Measurements from ENCODE around the gene KDSR. TPM values are rescaled to one million over a fixed set of nuclear protein-coding genes. Genes with fewer than 3 reads are reported as not detected.

The KDSR gene
- polyA plus RNA-seq, 3 donors, result 9.6 to 38.5 (median 29.9) TPM

DNA sequence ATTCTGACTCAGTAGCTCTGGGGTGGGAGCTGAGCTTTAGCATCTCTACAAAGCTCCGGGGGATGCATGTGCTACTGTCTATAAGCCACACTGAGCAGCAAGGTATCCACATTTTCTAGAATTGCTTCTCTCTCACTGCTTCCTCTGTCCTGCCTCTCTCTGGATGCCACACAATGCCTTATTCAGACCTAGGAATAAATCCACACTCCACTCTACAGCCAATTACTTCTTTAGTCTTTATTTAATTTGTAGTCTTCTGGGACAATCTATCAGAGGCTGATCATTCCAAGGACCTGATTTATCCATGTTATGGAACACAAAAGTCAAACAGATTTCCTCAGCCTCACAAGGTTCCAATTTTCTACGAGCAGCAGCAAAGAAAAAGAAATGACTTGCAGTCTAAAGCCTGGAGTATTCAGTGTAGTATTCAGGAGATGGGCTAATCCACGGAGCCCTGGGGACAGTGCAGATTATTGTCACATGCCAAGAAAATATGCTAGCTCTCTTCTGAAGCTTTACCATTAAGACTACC is 51.8 kb downstream of the KDSR start:
- peaks cover 27 to 33% of the 10 kb centered on the region in 2 donors for H3K4me1 ChIP-seq (ENCODE audit: control insufficient read depth in 1 of 2, insufficient read depth in 2 of 2, low read length in 2 of 2)

DNA sequence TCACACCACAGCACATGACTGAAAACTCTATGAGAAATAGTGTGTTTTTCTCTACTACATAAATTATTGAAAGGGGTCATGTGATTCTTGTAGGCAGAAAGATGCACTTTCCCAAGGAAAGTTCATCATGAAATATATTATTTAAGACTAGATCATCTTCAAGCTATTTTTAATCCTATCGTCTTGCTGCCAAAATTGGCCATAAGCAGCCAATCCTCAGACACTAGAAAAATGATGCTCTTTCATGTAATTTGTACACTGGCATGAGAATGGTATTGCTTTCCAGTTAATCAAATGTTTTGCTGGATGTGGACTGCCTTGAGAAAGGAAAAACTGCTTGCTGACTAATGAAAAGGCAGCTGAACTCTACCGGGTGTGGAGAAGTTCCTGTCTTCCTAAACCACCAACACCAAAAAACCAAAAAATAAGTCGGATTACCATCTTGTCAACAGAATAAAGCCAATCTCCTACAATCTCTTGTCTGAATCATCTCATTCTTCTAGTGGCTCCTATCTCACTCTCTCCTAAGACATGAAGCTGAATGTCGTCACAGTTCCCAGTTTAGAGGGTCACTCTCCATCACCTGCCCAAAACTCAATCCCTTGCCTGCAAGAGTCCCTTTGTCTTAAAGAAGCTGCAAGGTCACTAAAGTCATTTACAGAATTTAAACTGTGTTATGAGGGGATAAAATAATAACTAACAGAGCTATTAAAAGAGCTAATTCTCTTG is 52.8 kb downstream of the KDSR start:
- H3K4me2 ChIP-seq (replicated peaks; ENCODE audit: extremely low read depth, low read length, poor library complexity, severe bottlenecking), result no peak overlapping the region

More for the DNA sequence above, 51.8 kb downstream of the KDSR start:
- Histone ChIP-seq H3K9ac (ENCODE audit: insufficient read depth, low read length, poor library complexity, severe bottlenecking) (no peak overlapping the region), H3K9me3 (replicated peaks in 1 of 2; ENCODE audit: control insufficient read depth in 1 of 2, insufficient read depth in 1 of 2, low read length in 2 of 2) (no peaks in the 10 kb centered on the region), H3K4me2 (replicated peaks; ENCODE audit: extremely low read depth, low read length, poor library complexity, severe bottlenecking) (no peak overlapping the region), H3K36me3 (replicated peaks in 1 of 2; ENCODE audit: control insufficient read depth in 1 of 2, insufficient read depth in 2 of 2, low read length in 2 of 2) (no peaks in the 10 kb centered on the region), H2AFZ (ENCODE audit: insufficient read depth, low read depth, low read length, poor library complexity, severe bottlenecking) (no peak overlapping the region), H3K27ac (ENCODE audit: low read depth in 1 of 2, low read length in 2 of 2) (no peak overlapping the region), H3K4me3 (replicated peaks in 1 of 3; ENCODE audit: low read depth in 2 of 3, low read length in 3 of 3) (no peak overlapping the region), H3K27me3 (ENCODE audit: control insufficient read depth in 2 of 2, insufficient read depth in 2 of 2, low read length in 2 of 2) (no peaks in the 10 kb centered on the region), H4K20me1 (ENCODE audit: insufficient read depth, low read length) (no peaks in the 10 kb centered on the region), H3K79me2 (ENCODE audit: insufficient read depth, low read length) (peaks cover 92% of the 10 kb centered on the region)
- Mint-ChIP-seq H3K36me3 (peaks cover 3 to 5% of the 10 kb centered on the region in 2 donors), H3K9me3 (no peaks in the 10 kb centered on the region), H3K27ac (peak overlapping the region in 1 of 7 donors; percentile 19), H3K4me1 (peaks cover 54% of the 10 kb centered on the region), H3K4me3 (no peak overlapping the region), H3K27me3 (ENCODE audit: low read depth in 3 of 3) (peaks cover 3 to 13% (median 8%) of the 10 kb centered on the region in 3 donors)
- DNase-seq, result no peak
- WGBS (ENCODE audit: insufficient coverage), result 100% methylated on average over 1 of the region's 3 CpGs
- TF ChIP-seq CTCF (IDR thresholded peaks at IDR 0.05), result no peak
- intact Hi-C loops (cut with micrococcal nuclease), result loop anchor here in 1 of 2 donors (5.0 kb wide), 1 partner anchor 58 kb away; no protein-coding TSS in a partner anchor

More for the DNA sequence above, 52.8 kb downstream of the KDSR start:
- Histone ChIP-seq H3K9me3 (replicated peaks in 1 of 2; ENCODE audit: control insufficient read depth in 1 of 2, insufficient read depth in 1 of 2, low read length in 2 of 2) (no peaks in the 10 kb centered on the region), H3K27me3 (ENCODE audit: control insufficient read depth in 2 of 2, insufficient read depth in 2 of 2, low read length in 2 of 2) (no peaks in the 10 kb centered on the region), H3K4me3 (replicated peaks in 1 of 3; ENCODE audit: low read depth in 2 of 3, low read length in 3 of 3) (no peak overlapping the region), H3K36me3 (replicated peaks in 1 of 2; ENCODE audit: control insufficient read depth in 1 of 2, insufficient read depth in 2 of 2, low read length in 2 of 2) (no peaks in the 10 kb centered on the region), H3K79me2 (ENCODE audit: insufficient read depth, low read length) (peaks cover 98% of the 10 kb centered on the region), H4K20me1 (ENCODE audit: insufficient read depth, low read length) (no peaks in the 10 kb centered on the region), H3K27ac (ENCODE audit: low read depth in 1 of 2, low read length in 2 of 2) (no peak overlapping the region), H2AFZ (ENCODE audit: insufficient read depth, low read depth, low read length, poor library complexity, severe bottlenecking) (no peak overlapping the region), H3K4me1 (ENCODE audit: control insufficient read depth in 1 of 2, insufficient read depth in 2 of 2, low read length in 2 of 2) (peaks cover 27 to 33% of the 10 kb centered on the region in 2 donors), H3K9ac (ENCODE audit: insufficient read depth, low read length, poor library complexity, severe bottlenecking) (no peak overlapping the region)
- peak overlapping the region in 2 of 7 donors; percentile 4 to 8 for H3K27ac Mint-ChIP-seq
- no peak for TF ChIP-seq CTCF (IDR thresholded peaks at IDR 0.05)
- H3K9me3 Mint-ChIP-seq, result no peaks in the 10 kb centered on the region
- H3K4me3 Mint-ChIP-seq, result no peak overlapping the region
- H3K4me1 Mint-ChIP-seq, result peaks cover 52% of the 10 kb centered on the region
- peaks cover 5 to 12% (median 10%) of the 10 kb centered on the region in 3 donors for H3K27me3 Mint-ChIP-seq (ENCODE audit: low read depth in 3 of 3)
- peaks cover 6 to 9% of the 10 kb centered on the region in 2 donors for H3K36me3 Mint-ChIP-seq
- intact Hi-C loops (cut with micrococcal nuclease), result no loop called here
- 8% methylated on average over 2 of the region's 4 CpGs for WGBS (ENCODE audit: insufficient coverage)
- no peak for DNase-seq

All from CD14-positive monocyte (primary cell).